Transverse colon (tissue), 4 donors: Measurements from ENCODE around the gene HOXA1. TPM values are rescaled to one million over a fixed set of nuclear protein-coding genes. Genes with fewer than 3 reads are reported as not detected.

Source experiments
- DNase-seq: peaks from one replicate; pipeline ENCODE4 v3.0.0-alpha.2; 2019
- H3K27ac ChIP-seq, 4 donors: fragments of 200-600 bp; sonication (generic); 2 replicates each; pipeline ENCODE4 v1.5.1; 2016 to 2018; ENCODE audit warnings: inconsistent platforms in 4 of 4
- H3K27me3 ChIP-seq: fragments of 200-600 bp; sonication (generic); 2 replicates; pipeline ENCODE4 v1.5.1; 2017; ENCODE audit warnings: inconsistent platforms
- H3K36me3 ChIP-seq, 4 donors: fragments of 200-600 bp; sonication (generic); 2 replicates each; pipeline ENCODE4 v1.5.1; 2017 to 2019; ENCODE audit warnings: inconsistent platforms in 4 of 4
- H3K4me1 ChIP-seq, 4 donors: fragments of 200-600 bp; sonication (generic); 2 replicates each; pipeline ENCODE4 v1.5.1; 2017 to 2020; ENCODE audit warnings: inconsistent platforms in 4 of 4
- H3K4me3 ChIP-seq, 4 donors: fragments of 200-600 bp; sonication (generic); 1 replicate in 1 of 4; 2 replicates in 3 of 4; pipeline versions ENCODE4 v1.5.1 to v1.6.1; 2017 to 2019; ENCODE audit warnings: inconsistent platforms in 4 of 4
- H3K9me3 ChIP-seq, 2 donors: fragments of 200-600 bp; sonication (generic); 2 replicates each; pipeline ENCODE4 v1.5.1; 2017 to 2019; ENCODE audit warnings: inconsistent platforms in 2 of 2
- CTCF ChIP-seq, 5 experiments: fragments of 200-600 bp in 3 of 5; fragments of 450-650 bp in 2 of 5; sonication (generic) in 3 of 5; IDR thresholded peaks; 1 replicate in 2 of 5; 2 replicates in 3 of 5; pipeline ENCODE4 v1.5.1; 2016 to 2017; ENCODE audit warnings: antibody characterized with exemption in 5 of 5, inconsistent platforms in 3 of 5, mild to moderate bottlenecking in 2 of 5, moderate library complexity in 1 of 5
- EP300 ChIP-seq: sonication (generic); formaldehyde crosslinking; IDR thresholded peaks from one replicate; pipeline ENCODE4 v1.6.1; 2017; ENCODE audit warnings: antibody characterized with exemption, low read depth
- POLR2A ChIP-seq: fragments of 450-650 bp; IDR thresholded peaks from one replicate; pipeline ENCODE4 v1.6.1; 2016; ENCODE audit warnings: antibody characterized with exemption, mild to moderate bottlenecking, moderate library complexity
- POLR2AphosphoS5 ChIP-seq, 3 donors: sonication (generic); formaldehyde crosslinking; IDR thresholded peaks; one replicate each; pipeline ENCODE4 v1.6.1; 2016; ENCODE audit warnings: antibody characterized with exemption in 3 of 3
- WGBS, 2 donors: methylation state at CpG; one replicate each; pipeline ENCODE4 v1.1.5; 2018; ENCODE audit warnings: low coverage in 1 of 2; 5-methylcytosine and 5-hydroxymethylcytosine counted together
- in situ Hi-C, 4 donors: fragments of 200-750 bp; cut with MboI; loops; one replicate each; pipeline versions ENCODE4 v1.15.0 to v1.15.1; 2017; ENCODE audit warnings: low sequenced_read_pairs in 3 of 4, low pct_ligation_motif_present in 1 of 4, low pct_unique_long_range_greater_than_20kb in 1 of 4
- intact Hi-C: fragments of 100-400 bp; cut with DNase I; formaldehyde crosslinking; loops from one replicate; pipeline ENCODE4 v1.15.1; 2023; ENCODE audit warnings: low total_unique reads
- total RNA-seq, 4 donors: library from RNA; depleted of rRNA; stranded (reverse); fragments of >200 nt; gene quantifications; one replicate each; pipeline ENCODE4 v1.1.0, GENCODE V29; 2016

HOXA1 gene
- total RNA-seq, 4 donors from 2014 or later: 1.4 to 3.2 (median 1.8) TPM

- no peak for DNase-seq
- in situ Hi-C loops (no loop called here), intact Hi-C loops (no loop called here)
- Histone ChIP-seq H3K4me3 (peak overlapping the region in 2 of 4 donors; percentile 43 to 59), H3K9me3 (no peaks in the 10 kb centered on the region), H3K4me1 (peaks cover 24 to 92% (median 80%) of the 10 kb centered on the region in 4 donors), H3K27ac (peak overlapping the region; percentile 90 to 96 (median 92)), H3K36me3 (no peaks in the 10 kb centered on the region), H3K27me3 (no peaks in the 10 kb centered on the region)
- TF ChIP-seq POLR2A: no peak
- no peak for TF ChIP-seq CTCF (IDR thresholded peaks at IDR 0.05)
- no peak for TF ChIP-seq POLR2AphosphoS5 (IDR thresholded peaks at IDR 0.05)
- no peak for TF ChIP-seq EP300
- 27 to 35% methylated on average over 5 to 6 of the region's 6 CpGs for WGBS, 2 donors
These were observed 19.1 kb upstream of the HOXA1 start for GRCh38 chr7:27114881-27115220.

DNA sequence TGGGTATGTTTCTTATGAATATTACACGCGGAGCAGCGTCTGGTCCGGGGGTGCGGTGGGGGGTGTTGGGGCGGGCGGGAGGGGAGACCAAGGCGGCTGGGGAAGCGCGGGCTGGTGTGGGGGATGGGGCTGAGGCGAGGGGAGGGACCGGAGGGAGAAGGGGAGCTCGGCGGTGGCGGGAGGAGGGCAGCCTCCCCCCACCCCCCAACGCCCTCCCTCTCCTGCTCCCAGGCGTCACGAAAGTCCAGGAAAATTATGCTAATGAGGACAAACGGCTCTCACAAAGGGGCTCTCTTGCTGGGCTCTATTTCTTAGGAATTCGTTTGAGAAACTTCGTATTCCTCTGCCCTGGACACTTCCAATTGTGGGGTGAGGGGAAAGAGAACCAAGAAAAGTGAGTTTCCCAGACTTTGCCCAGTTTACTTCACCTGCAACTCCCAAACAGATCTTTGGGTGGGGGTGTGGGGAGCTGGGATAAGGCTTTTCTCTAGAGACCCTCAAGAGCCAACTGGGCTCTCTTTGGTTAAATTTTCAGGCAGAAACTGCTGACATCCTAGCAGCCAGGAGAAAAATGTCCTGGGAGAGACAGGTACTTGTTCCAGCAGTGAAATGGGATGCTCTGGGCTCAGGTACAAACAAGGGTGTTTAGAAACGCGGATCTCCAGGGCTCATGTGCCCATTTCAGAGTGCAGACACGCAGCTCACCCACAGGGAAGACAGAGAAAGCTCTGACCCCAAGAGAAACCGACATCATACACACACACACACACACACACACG is 18.4 kb upstream of the HOXA1 start:
- H3K4me3 ChIP-seq: peak overlapping the region; percentile 45 to 59 (median 50)
- H3K4me1 ChIP-seq: peaks cover 22 to 92% (median 78%) of the 10 kb centered on the region in 4 donors
- peak overlapping the region; percentile 90 to 96 (median 92) for H3K27ac ChIP-seq
- no peaks in the 10 kb centered on the region for H3K9me3 ChIP-seq
- no peaks in the 10 kb centered on the region for H3K36me3 ChIP-seq
- TF ChIP-seq CTCF (IDR thresholded peaks at IDR 0.05) (no peak), POLR2AphosphoS5 (IDR thresholded peaks at IDR 0.05) (peak in 1 of 3 donors; percentile 16)
- H3K27me3 ChIP-seq: no peaks in the 10 kb centered on the region
- intact Hi-C loops (no loop called here), in situ Hi-C loops (no loop called here)
- WGBS, 2 donors: 0 to 32% methylated on average over 4 to 14 of the region's 26 CpGs
- peak; percentile 52 for DNase-seq

- intact Hi-C loops (no loop called here), in situ Hi-C loops (no loop called here)
- peak; percentile 80 for DNase-seq
- Histone ChIP-seq H3K27me3 (no peaks in the 10 kb centered on the region), H3K9me3 (no peaks in the 10 kb centered on the region), H3K27ac (peak overlapping the region; percentile 90 to 96 (median 92)), H3K4me1 (peaks cover 14 to 92% (median 75%) of the 10 kb centered on the region in 4 donors), H3K36me3 (no peaks in the 10 kb centered on the region), H3K4me3 (peak overlapping the region; percentile 45 to 59 (median 50))
- whole genome bisulfite sequencing, 2 donors: 32% methylated on average over 2 to 51 of the region's 57 CpGs
- peak; percentile 55 for TF ChIP-seq EP300
- TF ChIP-seq CTCF (IDR thresholded peaks at IDR 0.05): no peak
- peak; percentile 31 for TF ChIP-seq POLR2A
- peak; percentile 79 to 86 (median 82) for TF ChIP-seq POLR2AphosphoS5 (IDR thresholded peaks at IDR 0.05)
These were observed 17.5 kb upstream of the HOXA1 start for GRCh38 chr7:27112955-27113949.

GRCh38 chr7:27112361-27112760 is 16.6 kb upstream of the HOXA1 start:
- no peaks in the 10 kb centered on the region for H3K27me3 ChIP-seq
- peaks cover 12 to 91% (median 73%) of the 10 kb centered on the region in 4 donors for H3K4me1 ChIP-seq
- no peaks in the 10 kb centered on the region for H3K9me3 ChIP-seq
- intact Hi-C loops: no loop called here
- no peaks in the 10 kb centered on the region for H3K36me3 ChIP-seq
- in situ Hi-C loops: no loop called here
- TF ChIP-seq POLR2AphosphoS5 (IDR thresholded peaks at IDR 0.05) (no peak), POLR2A (no peak), CTCF (IDR thresholded peaks at IDR 0.05) (no peak), EP300 (no peak)
- WGBS, 2 donors: 37 to 39% methylated on average over 4 of the region's 4 CpGs
- H3K27ac ChIP-seq: peak overlapping the region; percentile 90 to 96 (median 92)
- no peak overlapping the region for H3K4me3 ChIP-seq
- no peak for DNase-seq
